ENCODE data around the gene FAM43B.

FAM43B gene

DNA sequence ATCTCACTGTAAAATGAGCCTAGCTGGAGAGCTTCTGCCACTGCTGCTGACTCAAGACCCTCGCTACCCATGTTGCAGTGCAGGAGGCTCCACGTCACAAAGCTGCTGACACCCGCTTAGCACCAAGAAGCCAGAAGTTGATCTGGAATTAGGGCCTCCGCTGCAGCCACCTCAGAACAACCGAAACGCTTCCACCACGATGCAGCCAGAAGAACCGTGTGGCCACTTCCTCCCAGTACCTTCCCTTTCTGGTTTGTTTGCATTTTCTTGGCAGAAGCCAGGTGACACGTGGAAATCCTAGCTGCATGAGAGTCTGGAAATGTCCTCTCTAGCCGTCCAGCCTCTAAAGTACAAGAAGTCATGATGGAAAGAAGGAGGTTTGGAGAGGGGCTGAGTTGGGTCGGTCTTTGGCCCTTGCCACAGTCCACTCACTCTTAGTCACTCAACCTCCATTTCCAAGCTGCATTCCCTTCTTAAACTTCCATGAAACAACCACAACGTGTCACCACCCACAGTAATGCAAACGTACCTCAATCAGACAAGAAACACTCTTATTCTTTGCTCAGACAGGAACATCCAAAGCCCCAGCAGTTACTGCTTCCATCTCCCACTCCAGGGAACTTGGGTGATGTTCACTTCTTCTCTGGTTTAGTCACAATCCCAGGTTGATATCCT is 26.5 kb downstream of the FAM43B start:
- Histone ChIP-seq H3K4me3 (ENCODE audit: low read length) (no peak overlapping the region), H3K4me2 (ENCODE audit: low read length) (no peak overlapping the region), H3K79me2 (ENCODE audit: low read length) (no peaks in the 10 kb centered on the region), H3K27me3 (ENCODE audit: low read depth, low read length) (no peaks in the 10 kb centered on the region), H3K4me1 (ENCODE audit: low read length) (no peaks in the 10 kb centered on the region), H2AFZ (ENCODE audit: low read depth, low read length) (no peak overlapping the region), H3K36me3 (replicated peaks; ENCODE audit: low read depth, low read length) (no peaks in the 10 kb centered on the region), H3K9ac (ENCODE audit: low read length) (no peak overlapping the region), H3K27ac (ENCODE audit: low read length) (no peak overlapping the region), H4K20me1 (ENCODE audit: insufficient read depth, low read length) (no peaks in the 10 kb centered on the region), H3K9me3 (ENCODE audit: insufficient read depth, low read length) (no peaks in the 10 kb centered on the region)
- TF ChIP-seq EZH2phosphoT487 (IDR thresholded peaks at IDR 0.05; ENCODE audit: low read depth) = no peak
- TF ChIP-seq, protein P1, sequence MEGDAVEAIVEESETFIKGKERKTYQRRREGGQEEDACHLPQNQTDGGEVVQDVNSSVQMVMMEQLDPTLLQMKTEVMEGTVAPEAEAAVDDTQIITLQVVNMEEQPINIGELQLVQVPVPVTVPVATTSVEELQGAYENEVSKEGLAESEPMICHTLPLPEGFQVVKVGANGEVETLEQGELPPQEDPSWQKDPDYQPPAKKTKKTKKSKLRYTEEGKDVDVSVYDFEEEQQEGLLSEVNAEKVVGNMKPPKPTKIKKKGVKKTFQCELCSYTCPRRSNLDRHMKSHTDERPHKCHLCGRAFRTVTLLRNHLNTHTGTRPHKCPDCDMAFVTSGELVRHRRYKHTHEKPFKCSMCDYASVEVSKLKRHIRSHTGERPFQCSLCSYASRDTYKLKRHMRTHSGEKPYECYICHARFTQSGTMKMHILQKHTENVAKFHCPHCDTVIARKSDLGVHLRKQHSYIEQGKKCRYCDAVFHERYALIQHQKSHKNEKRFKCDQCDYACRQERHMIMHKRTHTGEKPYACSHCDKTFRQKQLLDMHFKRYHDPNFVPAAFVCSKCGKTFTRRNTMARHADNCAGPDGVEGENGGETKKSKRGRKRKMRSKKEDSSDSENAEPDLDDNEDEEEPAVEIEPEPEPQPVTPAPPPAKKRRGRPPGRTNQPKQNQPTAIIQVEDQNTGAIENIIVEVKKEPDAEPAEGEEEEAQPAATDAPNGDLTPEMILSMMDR (IDR thresholded peaks at IDR 0.05; ENCODE audit: low read depth, low read length) = no peak

GRCh38 chr1:20584890-20585289 is 32.5 kb downstream of the FAM43B start:
- no peaks in the 10 kb centered on the region for H3K4me1 ChIP-seq (ENCODE audit: low read length)
- H3K36me3 ChIP-seq (replicated peaks; ENCODE audit: low read depth, low read length) = no peaks in the 10 kb centered on the region
- H3K27ac ChIP-seq (ENCODE audit: low read length) = no peak overlapping the region
- TF ChIP-seq, protein P1 (IDR thresholded peaks at IDR 0.05; ENCODE audit: low read depth, low read length) = no peak
- no peak for TF ChIP-seq EZH2phosphoT487 (IDR thresholded peaks at IDR 0.05; ENCODE audit: low read depth)
- H4K20me1 ChIP-seq (ENCODE audit: insufficient read depth, low read length) = no peaks in the 10 kb centered on the region
- no peak overlapping the region for H3K4me2 ChIP-seq (ENCODE audit: low read length)
- no peaks in the 10 kb centered on the region for H3K9me3 ChIP-seq (ENCODE audit: insufficient read depth, low read length)
- no peak overlapping the region for H3K9ac ChIP-seq (ENCODE audit: low read length)
- no peak overlapping the region for H2AFZ ChIP-seq (ENCODE audit: low read depth, low read length)
- H3K79me2 ChIP-seq (ENCODE audit: low read length) = no peaks in the 10 kb centered on the region
- peaks cover 3% of the 10 kb centered on the region; the same call in 1 of the 2 replicates for H3K27me3 ChIP-seq (ENCODE audit: low read depth, low read length)
- no peak overlapping the region for H3K4me3 ChIP-seq (ENCODE audit: low read length)

- Histone ChIP-seq H3K36me3 (replicated peaks; ENCODE audit: low read depth, low read length) (no peaks in the 10 kb centered on the region), H3K9ac (ENCODE audit: low read length) (no peak overlapping the region), H3K4me3 (ENCODE audit: low read length) (no peak overlapping the region), H4K20me1 (ENCODE audit: insufficient read depth, low read length) (no peaks in the 10 kb centered on the region), H3K9me3 (ENCODE audit: insufficient read depth, low read length) (no peaks in the 10 kb centered on the region), H3K4me2 (ENCODE audit: low read length) (no peak overlapping the region), H3K4me1 (ENCODE audit: low read length) (no peaks in the 10 kb centered on the region), H3K27ac (ENCODE audit: low read length) (no peak overlapping the region), H2AFZ (ENCODE audit: low read depth, low read length) (no peak overlapping the region), H3K27me3 (ENCODE audit: low read depth, low read length) (peaks cover 5% of the 10 kb centered on the region; the same call in 1 of the 2 replicates), H3K79me2 (ENCODE audit: low read length) (no peaks in the 10 kb centered on the region)
- TF ChIP-seq EZH2phosphoT487 (IDR thresholded peaks at IDR 0.05; ENCODE audit: low read depth) = no peak
- TF ChIP-seq, protein P1 (IDR thresholded peaks at IDR 0.05; ENCODE audit: low read depth, low read length) = no peak
Measured at GRCh38 chr1:20586953-20587660, 34.7 kb downstream of the FAM43B start.

- Histone ChIP-seq H3K9me3 (ENCODE audit: insufficient read depth, low read length) (no peaks in the 10 kb centered on the region), H3K36me3 (replicated peaks; ENCODE audit: low read depth, low read length) (no peaks in the 10 kb centered on the region), H3K79me2 (ENCODE audit: low read length) (no peaks in the 10 kb centered on the region), H2AFZ (ENCODE audit: low read depth, low read length) (no peak overlapping the region), H3K4me2 (ENCODE audit: low read length) (no peak overlapping the region), H3K27ac (ENCODE audit: low read length) (no peak overlapping the region), H3K4me1 (ENCODE audit: low read length) (no peaks in the 10 kb centered on the region), H3K4me3 (ENCODE audit: low read length) (no peak overlapping the region), H3K9ac (ENCODE audit: low read length) (no peak overlapping the region), H4K20me1 (ENCODE audit: insufficient read depth, low read length) (no peaks in the 10 kb centered on the region), H3K27me3 (ENCODE audit: low read depth, low read length) (peaks cover 5% of the 10 kb centered on the region; the same call in 1 of the 2 replicates)
- TF ChIP-seq, protein P1 (IDR thresholded peaks at IDR 0.05; ENCODE audit: low read depth, low read length) = no peak
- no peak for TF ChIP-seq EZH2phosphoT487 (IDR thresholded peaks at IDR 0.05; ENCODE audit: low read depth)
Measured at GRCh38 chr1:20587661-20588053, 35.3 kb downstream of the FAM43B start.
